ENCODE results near the gene SLC12A7.

SLC12A7 gene

DNA sequence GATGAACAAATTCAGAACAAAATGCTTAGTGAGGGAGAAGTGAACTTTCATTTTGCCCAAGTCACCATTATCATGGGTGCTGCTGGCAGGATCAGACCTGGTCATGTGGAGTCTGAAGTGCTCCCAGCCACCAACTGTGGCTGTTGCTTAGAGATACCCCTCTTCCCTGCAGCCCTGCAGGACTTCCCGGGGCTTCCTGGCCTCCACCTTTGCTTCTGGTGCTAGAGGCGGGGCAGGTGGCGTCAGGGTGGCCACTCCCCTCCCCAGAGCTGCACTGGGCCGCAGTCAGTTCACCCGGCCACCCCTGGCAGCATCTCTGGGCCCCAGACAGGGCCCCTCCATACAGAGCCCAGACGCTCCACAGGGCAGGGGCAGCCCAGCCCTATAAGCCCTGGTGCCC, 30.0 kb upstream of the SLC12A7 start:
- FAIRE-seq = no peak
- DNase-seq (ENCODE audit: insufficient read length, low spot score) = no peak

DNA sequence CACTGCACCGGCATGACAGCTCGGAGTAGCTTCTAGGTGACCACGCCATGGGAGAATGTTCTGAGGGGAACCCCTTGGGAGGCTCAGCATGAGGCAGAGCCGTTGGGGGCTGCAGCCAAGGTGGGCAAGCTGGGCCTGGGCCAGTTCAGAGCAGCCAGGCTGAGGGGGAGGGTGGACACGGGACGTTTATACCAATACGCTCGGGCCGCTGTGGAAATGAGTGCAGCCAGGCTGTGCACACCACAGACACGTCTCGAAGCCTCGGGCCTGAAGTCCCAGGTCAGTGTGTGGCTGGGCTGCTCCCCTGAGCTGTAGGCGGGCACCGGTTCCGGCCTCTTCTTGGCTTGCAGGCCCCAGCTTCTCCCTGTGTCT, 28.9 kb upstream of the SLC12A7 start:
- no peak for DNase-seq (ENCODE audit: insufficient read length, low spot score)
- FAIRE-seq = peak; percentile 26

DNA sequence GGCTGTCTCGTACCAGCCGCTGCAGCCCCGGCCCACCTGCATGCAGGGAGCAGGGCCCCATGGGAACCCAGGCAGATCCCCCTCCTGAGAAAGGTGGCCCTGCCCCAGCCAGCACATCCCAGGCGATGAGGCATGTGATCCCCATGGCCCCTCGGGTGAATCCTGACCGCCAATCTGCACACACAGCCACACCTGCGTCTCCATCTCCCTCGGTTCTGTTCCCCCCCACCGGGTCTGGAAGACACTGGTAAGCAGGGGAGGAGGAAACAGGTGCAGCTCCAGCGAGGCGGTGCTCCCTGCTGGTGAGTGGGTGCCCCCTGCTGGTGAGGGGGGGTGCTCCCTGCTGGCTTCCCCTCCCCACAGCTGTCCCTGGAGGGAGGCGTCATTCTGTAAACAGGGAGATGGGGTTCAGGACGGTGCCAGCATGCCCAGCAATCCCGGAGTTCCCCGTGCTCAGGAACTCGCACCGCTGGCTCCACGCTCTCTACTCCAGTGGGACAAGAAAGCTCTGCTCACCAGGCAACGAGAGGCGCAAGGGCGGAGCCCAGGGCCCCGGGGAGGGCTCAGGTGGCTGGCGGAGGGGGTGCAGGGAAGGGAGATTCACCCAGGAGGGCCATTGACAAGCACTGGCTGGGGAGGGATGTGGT, 28.4 kb upstream of the SLC12A7 start:
- FAIRE-seq = peak; percentile 89
- DNase-seq (ENCODE audit: insufficient read length, low spot score) = peak; percentile 72

DNA sequence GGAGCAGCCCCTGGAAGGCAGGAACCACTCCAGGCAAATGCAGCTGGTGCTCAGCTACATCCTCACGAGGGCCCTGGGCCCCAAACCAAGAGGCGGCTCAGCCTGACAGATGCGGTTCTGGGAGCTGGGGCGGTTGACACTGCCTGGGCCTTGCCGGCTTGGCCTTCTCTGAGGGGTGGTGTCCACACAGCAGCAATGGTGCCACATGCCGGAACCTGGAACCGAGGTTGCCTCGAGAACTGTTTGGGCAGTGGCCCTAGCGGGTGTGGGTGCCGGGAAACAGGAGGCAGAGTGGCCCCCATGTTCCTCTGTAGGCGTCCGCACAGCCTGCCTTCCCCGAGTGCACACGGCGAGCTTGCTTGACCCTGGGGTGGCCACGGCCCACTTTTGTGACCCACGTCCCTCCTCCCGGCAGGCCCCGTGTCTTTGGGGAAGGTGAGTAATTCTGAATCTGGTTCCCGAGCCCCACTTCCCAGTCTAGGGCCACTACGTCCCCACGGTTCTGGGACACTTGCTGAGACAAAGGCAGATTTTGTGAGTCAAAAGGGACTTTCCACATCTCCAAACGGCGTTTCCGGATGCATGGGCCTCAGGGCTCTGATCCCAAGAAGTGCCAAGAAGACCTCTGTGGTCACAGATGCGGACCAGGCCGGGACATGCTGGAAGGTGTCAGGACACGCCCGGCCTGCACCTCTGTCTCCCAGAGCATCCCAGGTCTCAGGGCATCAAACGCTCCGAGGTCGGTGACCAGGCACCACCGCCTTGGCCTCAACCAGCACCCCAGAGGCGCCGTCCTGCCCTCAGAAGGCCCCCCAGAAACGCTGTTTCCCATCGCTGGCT, 27.7 kb upstream of the SLC12A7 start:
- FAIRE-seq (no peak), DNase-seq (ENCODE audit: insufficient read length, low spot score) (no peak)

DNA sequence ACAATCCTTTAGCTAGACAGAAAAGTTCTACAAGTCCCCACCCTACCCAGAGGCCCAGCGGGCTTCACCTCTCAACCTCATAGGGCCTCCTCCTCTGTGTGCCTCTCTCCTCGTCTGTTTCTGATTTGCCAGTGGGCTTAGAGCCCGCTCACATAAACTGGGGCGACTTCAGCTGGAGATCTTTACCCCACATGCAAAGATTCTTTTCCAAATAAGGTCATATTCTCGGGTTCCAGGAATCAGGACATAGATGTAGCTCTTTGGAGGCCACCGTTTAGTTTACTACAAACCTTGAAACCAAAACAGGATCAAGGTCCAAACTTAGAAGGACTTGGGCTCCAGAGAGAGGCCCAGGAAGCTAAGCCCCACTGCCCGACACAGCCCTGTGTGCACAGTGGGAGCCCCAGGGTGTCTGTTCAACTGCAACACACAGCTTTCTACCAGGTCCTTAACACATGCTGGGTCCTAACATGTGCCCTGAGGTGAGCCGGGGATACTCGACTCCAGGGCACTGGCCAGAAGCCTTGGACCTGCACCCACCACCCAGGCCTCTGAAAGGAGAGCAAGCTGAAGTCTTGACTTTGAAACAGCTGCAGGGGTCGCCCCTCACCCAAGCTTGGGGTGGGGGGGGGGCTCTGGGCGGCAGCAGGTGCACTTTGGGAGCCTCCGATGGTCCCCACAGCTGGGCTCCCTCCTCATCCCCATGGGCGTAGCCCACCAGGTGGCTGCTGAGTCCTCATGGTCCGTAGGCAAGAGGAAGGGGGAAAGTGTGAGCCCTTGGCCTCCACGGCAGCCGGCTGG, 26.8 kb upstream of the SLC12A7 start:
- FAIRE-seq (no peak), DNase-seq (ENCODE audit: insufficient read length, low spot score) (no peak)

DNA sequence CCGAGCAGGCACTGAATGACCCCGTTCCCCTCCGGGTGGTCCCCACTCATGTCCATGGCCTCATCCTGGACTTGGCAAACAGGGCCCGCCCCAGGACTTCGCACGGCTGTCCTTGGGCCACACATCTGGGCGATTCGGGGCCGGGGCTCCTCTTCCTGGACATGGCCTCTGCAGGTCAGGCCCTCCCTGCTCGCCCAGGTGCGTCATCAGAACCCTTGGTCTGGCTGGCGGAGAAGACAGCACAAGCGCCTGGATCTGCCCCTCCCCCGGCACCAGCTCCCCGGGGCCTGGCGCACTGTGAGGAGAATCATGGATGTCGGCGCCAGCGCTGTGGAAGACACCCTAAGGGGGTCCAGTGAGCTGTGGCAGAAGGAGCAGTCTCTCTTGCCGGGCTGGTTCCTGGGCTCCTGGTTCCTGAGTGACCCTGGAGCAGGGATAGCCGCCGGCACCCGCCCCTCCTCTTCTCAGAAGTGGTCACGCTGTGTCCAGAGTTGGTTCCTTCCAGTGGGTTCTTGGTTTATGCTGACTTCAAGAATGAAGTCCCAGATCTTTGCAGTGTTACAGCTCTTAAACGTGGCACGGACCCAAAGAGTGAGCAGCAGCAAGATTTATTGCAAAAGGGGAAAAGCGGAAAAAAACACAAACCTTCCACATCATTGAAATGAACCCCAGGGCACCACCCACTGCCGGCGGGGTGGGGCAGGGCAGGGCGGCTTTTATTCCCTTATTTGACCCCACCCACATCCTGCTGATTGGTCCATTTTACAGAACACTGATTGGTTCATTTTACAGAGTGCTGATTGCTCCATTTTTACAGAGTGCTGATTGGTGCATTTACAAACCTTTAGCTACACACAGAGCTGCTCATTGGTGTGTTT, 25.9 kb upstream of the SLC12A7 start:
- no peak for DNase-seq (ENCODE audit: insufficient read length, low spot score)
- FAIRE-seq = peak; percentile 16

DNA sequence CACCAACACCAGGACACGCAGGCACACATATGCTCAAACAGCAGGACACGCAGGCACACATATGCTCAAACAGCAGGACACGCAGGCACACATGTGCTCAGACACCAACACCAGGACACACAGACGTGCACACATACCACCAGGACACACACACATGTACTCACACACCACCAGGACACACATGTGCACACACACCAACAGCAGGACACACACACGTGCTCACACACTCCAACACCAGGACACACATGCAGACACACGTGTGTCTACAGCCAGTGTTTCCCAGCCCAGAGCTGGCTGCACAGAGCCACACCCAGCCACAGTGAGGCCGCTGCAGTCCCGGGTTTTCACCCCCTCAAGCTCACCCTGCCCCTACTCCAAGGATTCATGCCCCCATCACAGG, 25.0 kb upstream of the SLC12A7 start:
- FAIRE-seq (peak; percentile 93), DNase-seq (ENCODE audit: insufficient read length, low spot score) (no peak)

DNA sequence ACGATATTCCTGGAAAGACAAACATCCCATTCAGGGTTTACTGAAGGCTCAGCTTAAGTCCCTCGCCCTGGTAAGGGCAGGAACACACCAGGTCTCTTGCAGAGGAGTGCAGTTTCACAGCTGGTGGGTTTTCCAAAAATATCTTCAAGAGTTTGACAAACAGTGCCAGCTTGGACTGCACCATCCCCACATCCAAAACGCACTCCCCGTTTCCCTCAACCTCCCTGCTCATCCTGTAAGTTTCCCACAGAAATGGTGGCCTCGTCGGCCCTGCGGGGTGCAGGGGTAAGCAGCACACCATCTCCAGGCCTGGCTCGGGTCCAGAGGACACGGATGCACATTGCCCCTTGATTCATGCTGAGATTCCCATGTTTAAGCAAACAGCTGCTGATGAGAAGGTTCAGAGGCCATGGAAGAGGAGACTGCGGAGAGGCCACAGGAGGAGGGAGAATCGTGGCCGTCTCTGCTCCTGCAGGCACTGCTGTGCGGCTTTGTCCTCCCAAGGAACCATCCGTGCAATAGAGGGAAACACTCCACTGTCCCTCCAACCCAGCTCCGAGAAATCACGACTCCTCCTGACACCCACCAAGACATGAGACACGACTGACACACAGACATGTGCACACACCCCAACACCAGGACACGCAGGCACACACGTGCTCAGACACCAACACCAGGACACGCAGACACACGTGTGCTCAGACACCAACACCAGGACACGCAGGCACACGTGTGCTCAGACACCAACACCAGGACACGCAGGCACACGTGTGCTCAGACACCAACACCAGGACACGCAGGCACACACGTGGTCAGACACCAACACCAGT, 24.0 kb upstream of the SLC12A7 start:
- no peak for DNase-seq (ENCODE audit: insufficient read length, low spot score)
- FAIRE-seq = peak; percentile 58

DNA sequence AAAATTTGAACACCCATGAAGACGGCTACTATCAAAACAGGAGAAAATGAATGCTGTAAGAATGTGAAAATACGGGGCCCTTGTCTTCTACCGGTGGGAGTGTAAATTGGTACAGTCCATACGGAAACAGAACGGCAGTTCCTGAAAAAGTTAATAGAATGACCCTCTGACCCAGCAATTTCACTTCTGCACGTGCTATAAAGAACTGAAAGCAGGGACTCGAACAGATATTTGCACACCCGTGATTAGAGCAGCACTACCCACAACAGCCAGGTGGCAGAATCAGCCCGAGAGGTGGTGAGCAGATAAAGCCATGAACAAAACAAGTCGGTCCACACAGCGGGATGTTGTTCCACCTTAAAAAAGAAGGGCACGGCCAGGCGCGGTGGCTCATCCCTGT, 22.6 kb upstream of the SLC12A7 start:
- DNase-seq (ENCODE audit: insufficient read length, low spot score) (no peak), FAIRE-seq (peak; percentile 16)

DNA sequence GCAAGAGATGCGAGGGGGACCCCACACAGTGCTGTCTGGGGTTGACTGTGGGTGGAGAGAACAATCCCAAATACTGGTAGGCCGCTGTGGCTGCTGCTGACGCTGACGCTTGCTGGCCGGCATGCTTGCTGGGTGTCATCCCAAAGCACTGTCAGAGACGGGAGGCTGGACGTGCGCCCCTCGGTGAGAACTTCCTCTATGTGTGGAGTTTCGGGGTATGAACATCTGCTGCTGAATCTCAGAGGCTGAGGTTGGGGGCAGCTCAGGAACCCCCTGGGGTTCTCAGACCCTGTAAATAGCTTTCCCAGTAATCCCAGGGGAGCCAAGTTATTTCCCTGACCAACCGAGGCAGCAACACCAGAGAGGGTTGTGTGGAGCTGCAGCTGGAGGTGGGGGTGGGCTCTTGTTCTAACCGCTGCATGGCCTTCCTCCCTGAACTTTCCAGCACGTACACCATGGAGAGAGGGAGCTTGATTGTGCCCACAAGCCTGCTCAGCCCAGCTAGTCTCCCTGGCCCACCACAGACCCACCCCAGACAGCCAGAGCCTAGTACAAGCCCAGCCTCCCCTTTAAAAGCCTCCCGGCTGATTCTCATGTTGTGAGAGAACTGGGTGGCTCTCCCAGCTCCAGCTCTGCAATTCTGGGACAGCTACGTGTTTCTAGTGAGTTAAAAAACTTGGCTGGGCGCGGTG, 21.8 kb upstream of the SLC12A7 start:
- FAIRE-seq = peak; percentile 44

DNA sequence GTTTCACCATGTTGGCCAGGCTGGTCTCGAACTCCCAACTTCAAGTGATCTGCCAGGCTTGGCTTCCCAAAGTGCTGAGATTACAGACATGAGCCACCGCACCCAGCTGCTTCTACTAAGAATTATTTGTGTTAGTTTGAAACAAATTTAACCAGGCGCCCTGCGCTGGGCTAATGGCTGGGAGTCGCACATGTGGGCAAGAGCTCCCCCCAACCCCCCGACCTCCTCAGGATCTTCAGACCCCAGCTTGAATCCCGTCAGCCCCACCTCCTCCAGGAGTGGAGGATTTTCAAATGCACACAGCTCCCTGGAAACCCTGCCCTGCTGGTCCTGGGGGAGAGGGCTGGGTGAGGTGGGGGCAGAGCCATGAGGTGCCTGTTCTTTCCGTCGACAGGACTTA, 21.2 kb upstream of the SLC12A7 start:
- DNase-seq (ENCODE audit: insufficient read length, low spot score) = no peak
- no peak for FAIRE-seq

More for the DNA sequence above, 21.8 kb upstream of the SLC12A7 start:
- DNase-seq (ENCODE audit: insufficient read length, low spot score) = no peak

DNA sequence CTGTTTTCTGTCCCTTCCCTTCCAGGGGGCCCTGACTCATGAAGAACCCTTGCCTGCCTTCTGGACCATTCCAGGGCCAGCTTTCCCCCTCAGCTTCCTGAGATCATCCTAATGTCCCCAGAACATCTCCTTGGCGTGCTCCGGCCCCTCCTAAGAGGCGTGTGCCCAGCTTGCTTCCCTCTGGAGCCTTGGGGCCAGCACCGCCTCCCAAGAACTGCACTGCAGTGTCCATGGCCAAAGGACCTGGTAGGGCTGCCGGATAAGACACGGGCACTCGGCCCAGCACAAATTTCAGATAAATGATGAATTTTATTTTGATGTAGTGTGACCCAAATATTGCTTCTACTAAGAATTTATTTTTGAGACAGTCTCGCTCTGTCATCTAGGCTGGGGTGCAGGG, 20.7 kb upstream of the SLC12A7 start:
- FAIRE-seq = no peak
- no peak for DNase-seq (ENCODE audit: insufficient read length, low spot score)

DNA sequence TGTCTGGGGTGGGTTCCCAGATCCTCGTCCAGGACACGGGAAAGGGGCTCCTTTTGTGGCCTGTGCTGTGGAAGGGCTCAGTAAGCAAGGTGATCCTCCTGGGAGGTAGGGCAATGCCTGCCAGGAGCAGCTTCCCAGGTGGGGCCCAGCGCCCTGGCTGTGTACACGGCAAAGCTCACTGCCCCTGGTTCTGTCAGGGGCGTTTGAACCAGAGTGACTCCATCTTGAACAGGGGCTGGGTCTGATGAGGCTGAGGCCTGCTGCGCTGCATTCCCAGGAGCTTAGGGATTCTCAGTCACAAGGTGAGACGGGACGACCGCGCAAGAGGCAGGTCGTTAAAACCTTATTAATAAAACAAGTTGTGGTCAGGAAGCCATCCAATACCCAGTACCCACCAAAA, 19.9 kb upstream of the SLC12A7 start:
- no peak for DNase-seq (ENCODE audit: insufficient read length, low spot score)
- no peak for FAIRE-seq

DNA sequence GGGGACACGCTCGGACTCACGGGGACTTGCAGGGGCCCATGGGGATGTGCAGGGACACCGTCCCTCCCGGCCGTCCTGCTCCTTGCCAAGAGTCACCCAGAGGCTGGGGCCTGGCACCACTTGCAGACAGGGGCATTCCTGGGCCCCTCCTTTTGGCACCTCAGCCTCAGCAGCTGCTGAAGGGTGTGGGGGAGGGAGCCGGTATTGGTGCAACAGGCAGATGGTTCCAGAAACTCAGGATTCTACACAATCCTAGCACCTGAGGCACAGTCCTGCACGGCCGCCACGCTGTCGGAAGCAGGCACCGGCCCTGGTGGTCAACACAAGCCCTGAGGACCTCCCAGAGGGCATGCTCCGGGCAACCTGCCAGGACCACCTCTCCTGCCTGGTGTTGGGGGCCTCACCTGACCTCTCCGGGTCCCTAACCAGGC, 19.3 kb upstream of the SLC12A7 start:
- DNase-seq (ENCODE audit: insufficient read length, low spot score) (no peak), FAIRE-seq (no peak)

DNA sequence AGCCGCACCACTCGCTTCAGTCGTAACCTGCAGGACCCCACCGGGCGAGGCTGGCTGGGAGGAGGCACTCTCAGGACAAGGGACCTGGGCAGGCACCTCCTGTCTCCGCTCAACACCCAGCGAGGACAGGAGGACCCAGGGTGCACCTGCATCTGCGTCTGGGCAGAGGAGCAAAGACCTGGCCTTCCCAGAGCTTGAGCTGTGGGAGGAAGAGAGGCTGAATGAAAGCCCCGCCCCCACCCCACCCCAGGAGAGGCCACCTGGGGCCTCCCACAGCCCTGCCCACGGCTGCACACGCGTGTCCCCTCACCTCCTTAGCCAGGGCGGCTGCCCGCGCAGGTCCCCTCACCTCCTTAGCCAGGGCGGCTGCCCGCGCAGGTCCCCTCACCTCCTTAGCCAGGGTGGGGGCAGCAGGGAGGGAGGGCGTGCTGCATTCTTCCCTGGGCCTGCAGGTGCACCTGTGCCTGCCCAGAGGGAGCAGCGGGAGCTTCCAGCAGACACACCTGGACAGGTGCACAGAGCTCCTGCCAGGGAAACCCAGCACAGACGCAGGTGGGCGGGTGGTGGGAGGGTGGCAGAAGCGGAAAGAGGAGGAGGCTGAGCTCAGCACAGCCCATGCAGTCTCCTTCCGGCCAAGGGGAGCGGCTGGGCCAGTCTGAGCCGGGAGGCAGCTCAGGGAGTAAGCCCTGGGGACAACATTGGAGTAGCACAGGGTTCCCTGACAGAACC, 18.5 kb upstream of the SLC12A7 start:
- DNase-seq (ENCODE audit: insufficient read length, low spot score) (no peak), FAIRE-seq (peak; percentile 78)

DNA sequence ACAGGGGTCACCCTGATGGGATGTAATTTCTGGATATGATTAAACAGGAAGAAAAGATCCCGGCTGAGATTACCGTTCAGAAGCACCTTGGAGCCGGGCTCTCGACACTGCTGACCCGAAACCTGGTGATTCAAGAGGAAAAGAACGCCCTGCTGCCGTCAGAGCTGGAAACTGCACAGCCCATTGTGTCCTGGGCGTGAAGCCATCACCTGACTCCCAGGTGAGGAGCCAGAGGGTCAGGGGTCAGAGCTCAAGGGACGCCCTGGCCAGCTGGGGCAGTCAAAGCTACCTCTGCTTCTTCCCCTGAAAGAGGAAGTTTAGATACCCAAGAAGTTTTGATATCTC, 17.8 kb upstream of the SLC12A7 start:
- no peak for DNase-seq (ENCODE audit: insufficient read length, low spot score)
- FAIRE-seq = no peak

DNA sequence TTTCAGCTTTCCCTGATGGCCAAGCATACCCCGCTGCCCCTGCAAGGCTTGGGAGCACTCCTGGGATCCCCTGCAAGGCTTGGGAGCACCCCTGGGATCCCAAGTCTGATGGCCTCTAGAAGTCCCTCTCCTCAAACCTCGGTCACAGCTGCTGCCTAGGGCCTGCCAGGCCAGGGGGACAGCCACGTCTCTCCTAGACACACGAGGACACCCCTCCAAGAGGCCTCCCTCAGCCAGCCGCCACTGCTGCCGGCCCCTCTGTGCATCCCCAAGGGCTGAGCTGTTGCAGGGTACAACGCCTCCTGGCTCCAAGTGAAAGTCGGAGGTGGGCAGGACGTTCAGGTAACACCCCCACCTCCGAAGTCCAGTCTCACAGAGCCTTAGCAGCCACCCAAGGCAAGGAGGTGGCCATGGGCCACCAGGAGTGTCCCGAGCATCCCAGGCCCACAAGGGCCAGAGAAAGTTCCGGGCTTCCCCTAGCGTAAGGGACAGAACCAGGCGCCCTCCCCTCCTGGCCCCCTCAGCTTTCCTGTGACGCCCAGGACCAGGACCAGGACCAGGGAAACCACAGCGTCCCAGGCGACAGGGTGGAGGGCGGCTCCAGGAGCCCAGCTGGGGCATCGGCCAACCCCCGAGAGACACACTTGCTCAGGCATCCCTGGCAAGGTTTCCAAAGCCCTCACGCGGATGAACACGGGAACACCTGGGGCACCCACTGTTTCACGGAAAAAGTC, 17.3 kb upstream of the SLC12A7 start:
- DNase-seq (ENCODE audit: insufficient read length, low spot score) (no peak), FAIRE-seq (no peak)
